Measurements from ENCODE around the gene DPP8.

The DPP8 gene

DNA sequence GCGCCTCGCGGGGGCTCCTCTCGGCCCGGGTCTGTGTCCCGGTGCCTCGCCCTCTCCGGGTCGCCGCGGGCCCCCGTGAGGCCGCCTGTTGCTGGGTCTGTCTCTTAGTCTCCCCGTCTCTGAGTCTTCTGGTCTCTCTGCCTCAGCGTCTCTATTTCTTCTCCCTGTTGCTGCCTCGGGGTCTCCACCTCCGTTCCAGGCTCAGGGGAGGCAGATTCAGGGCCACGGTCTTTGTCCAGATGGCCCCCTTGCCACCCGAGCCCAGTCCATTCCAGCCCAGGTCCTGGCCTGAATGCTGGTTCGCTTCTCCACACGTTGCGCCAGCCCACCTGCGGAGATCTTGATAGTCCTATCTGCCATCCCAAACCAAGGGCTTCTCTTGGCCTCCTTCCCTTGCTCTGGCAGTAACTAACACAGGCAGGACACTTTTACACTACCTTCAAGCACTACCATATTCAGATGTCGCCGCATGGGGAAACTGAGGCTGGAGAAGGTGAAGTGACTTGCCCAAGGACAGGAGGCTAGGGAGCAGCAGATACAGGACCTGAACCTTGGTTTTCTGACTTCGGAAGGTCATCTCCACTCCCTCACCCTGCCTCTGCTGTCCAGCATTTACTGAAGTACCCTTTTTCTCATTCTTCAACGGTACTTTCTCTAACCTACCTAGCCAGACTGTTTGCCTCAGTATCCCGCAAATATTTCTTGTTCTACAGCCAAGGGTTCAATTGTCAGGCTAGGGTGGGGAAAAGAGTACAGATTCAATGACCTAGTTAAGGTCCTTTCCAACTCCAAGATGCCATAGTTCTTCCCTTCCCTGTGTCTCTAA lies 94.1 kb downstream of the DPP8 start:
- no peak for DNase-seq

DNA sequence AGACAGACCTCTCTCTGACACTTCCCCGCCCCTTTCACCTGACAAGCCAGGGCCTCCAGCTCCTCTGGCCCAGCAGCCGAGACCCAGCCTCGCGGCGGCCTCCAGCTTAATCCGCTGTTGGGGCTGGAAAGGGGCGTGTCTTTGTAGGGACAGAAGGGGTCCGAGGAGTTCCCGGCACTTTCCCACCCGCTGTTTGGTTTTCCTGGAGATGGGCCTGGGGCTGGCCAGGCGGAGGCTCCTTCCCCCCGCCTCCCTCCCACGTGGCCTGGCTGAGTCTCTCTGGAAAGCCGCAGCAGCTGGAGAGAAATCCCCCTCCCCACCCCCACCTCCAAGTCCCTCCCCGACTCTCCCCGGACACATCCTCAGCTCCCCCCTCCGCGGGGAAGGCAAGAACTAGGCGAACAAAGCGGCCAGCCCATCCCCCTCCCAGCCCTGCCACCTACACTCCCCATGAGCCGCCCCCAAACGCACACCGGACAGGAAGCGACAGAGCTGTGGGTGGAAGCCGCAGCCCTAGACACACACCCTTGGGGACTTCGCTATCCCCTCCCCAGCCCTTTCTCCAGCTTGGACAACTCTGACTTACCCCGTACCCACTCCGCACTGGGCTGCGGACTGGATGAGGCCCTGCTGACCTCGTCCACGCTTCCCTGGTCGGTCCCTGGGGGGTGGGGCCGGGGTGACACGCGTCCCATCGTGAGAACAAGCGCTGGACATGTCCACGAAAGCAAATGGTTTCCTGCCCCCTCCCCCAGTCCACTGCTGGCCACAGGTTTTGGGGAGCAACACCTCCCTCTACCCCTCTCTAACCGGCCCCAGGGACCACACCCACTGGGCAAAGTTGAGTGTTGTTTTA lies 95.9 kb downstream of the DPP8 start:
- DNase-seq, result no peak

DNA sequence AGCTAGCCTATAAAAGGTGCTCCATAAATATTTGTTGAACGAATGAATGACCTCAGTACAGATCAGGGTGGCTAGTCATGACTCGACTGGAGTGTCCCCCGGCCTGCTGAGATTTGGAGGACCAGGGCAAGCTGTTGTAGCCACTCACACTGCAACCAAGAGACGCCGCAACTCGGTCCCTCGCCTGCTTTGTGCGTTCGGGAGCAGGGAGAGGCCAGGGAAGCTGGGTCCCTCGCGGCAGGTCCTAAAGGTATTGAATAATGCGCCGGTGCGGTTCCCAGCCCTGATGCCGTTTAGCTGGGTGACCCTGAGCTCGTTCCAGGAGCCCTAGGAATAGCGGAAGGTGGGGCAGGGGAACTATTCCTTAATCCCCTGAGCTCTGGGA lies 96.5 kb downstream of the DPP8 start:
- DNase-seq, result no peak

DNA sequence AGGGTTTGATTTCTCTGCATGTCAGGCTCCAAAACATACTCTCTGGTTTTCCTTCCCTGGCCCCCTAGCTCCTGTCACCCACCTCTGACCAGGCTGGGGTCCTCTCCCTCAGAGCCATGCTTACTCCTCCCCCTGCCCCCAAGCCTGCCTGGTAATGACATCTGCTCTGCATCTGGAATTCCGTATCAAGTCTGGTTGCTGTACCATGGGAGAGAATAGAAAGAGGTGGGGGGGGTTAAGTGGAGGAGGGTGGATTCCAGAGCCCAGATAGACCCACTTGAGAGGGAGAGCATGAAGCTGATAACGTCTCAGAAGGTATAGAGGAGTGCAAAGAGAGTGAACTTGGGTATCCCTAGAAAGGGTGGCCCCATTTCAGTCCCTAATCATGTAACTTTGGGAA lies 98.9 kb downstream of the DPP8 start:
- no peak for DNase-seq

DNA sequence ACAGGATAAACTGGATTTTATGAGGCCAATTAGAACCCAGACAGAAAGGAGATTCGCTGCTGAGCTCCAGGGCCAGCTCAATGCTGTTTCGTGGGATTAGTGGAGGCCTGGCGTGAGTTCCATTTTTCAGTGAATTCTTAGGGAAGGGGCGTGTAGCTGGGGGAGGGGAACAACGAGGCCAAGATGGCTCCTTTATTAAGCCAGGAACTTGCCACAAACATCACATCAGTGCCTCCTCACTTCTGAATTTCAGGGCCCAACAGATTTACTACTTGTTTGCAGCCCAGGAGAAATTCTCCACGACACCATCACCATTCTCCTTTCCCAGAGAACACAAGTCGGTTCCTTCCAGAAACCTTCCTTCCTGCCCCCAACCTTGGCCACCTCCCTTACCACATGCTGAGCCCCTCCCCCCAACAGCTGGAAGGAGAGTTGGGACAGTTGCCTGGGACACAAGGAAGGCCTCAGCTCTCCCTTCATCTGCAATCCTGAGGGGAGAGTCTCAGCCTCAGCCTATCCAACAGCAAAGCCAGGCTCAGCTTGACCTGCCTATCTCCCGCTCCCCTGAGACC lies 100.6 kb downstream of the DPP8 start:
- DNase-seq, result no peak

DNA sequence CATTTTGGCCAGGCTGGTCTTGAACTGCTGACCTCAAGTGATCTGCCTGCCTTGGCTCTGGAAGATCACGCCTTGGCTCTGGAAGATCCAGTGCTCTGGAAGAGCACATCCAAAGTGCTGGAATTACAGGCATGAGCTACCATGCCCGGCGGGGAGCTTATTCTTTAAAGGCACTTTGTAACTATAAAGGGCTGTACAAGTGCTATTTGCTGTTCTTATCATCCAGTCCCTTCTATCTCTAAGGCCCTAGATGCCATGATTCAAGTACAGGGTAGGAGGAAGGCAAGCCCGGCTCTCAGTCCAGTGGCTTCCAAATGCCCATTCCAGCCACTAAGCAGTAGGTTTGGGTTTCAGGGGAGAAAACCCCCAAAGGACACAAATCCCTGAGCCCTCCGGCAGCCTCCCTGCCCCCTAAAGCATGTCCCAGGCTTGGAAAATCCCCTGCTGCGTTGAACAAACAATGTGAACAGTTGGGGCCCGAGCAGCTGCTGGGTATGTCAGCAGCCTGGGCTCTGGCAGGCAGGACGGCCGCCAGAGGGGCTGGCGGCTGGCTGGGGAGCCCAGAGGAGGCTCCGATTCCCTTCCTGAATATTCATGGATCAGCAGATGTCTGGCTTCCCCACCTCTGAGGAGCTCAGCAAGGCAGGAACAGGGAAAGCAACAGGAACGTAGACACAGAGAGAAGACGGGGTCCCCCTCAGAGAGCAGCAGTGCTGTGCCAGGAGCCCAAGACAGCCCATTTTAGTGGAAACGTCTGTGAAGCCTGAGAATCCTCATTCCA lies 102.5 kb downstream of the DPP8 start:
- no peak for DNase-seq

DNA sequence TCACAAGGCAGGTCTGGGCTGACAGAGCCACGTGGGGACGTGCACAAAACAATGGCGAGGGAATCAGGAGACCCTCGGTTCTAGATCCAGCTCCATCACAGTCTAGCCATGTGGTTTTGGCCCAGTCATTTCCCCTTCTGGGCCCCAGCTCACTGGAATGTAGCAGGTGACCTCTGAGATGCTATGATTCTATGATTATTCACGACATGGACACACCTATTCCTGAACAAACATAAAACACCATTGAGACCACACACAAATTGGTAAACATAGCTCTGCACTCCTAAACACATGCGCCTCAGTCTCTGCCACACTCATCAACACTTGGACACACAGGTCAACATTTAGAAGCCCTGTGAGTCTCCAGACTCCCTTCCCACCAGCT lies 103.7 kb downstream of the DPP8 start:
- DNase-seq, result no peak

DNA sequence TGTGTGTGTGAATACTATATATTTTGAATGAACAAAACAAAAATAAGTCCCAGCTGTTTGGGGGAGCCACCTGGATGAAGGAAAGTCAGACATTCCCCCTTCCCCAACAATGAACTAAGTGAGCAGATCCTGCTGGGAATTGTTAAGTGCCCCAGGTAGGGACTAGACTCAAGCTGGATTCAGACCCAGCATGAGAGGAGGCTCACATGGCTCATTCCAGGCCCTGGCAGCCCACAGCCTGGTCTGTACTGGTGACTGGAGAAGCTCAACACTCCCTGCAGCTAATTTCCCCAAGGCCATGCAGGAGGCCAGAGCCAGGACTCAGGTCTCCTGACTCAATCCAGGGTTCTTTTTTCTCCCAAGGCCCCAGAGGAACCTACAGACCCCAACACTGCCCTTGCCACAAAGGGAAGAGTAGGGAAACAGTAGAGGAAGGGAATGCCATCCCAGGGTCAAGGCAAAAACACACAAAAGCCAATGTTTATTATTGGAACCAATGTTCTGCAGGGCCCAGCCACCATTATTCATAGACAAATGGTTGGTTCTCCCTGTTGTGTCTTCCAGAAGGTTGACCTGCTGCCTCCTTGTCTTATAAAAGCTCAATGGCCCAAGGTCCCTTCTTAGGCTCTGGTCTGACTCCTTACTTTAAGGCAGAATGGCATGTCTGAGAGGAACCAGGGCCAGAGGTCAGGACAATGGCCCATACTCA lies 104.3 kb downstream of the DPP8 start:
- DNase-seq, result no peak

DNA sequence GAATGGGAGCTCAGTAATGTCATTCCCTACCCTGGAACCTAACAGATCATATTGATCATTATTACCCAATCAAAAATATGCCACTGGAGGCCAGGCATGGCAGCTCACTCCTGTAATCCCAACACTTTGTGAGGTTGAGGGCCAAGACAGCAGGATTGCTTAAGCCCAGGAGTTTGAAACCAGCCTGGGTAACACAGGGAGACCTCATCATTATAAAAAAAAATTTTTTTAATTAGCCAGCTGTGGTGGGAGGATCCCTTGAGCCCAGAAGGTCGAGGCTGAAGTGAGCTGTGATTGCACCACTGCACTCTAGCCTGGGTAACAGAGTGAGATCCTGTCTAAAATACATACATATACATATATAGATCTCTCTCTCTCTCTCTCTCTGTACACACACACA lies 104.9 kb downstream of the DPP8 start:
- DNase-seq, result no peak

DNA sequence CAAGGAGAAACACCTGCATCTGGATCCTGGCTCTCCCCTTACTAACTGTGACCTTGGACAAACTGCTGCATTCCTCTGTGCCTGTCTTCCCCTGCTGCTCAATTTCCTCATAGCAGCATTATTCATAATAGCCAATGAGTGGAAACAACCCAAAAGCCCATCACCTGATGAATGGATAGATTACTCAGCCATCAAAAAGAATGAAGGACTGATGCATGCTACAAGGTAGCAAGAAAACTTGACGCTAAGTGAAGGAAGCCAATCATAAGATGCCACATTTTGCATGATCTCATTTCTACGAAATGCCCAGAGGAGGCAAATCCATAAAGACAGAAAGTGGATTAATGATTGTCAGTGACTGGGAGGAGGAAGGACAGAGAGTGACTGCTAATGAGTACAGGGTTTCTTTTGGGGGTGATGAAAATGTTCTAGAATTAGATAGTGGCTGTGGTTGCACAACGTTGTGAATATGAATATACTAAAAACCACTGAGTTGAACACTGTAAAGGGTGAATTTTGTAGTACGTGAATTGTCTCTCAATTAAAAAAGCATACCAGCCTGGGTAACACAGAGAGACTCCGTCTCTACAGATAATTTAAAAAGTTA lies 105.9 kb downstream of the DPP8 start:
- DNase-seq, result no peak

DNA sequence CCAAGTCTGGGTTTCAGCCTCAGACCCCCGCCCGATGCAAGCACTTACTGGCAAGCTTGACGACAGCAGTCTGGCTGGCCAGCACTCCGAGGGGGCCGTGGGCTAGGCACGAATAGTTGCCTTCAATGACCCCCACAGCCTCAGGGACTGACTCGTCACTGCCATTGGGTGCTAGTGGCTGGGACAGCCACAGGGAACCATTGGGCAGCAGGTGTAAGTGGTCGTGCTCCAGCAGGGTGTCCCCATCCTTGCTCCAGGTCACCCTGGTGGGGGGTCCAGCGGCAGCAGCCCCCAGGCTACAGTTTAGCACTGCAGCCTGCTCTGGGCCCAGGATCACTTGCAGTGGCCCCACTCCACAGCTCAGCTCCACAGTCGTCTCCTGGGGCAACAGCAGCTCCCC lies 106.5 kb downstream of the DPP8 start:
- DNase-seq, result no peak

DNA sequence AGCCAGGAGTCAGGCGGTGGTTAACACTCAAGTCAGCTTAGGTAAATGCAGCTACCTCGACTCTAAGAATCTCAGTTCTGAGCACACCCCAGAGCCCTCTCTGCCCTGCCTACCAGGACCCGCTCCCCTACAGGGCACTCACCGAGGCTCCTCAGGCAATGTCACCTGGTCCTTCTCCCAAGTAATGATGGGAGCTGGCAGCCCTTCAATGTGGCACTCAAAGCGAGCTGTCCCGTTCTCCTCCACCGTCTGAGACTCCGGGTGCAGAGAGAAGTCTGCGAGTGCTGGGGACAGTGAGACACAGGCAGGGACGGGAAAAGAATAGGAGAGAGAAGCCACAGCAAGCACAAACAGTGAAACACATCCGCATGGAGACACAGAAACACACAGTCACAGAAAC lies 107.5 kb downstream of the DPP8 start:
- DNase-seq, result no peak

DNA sequence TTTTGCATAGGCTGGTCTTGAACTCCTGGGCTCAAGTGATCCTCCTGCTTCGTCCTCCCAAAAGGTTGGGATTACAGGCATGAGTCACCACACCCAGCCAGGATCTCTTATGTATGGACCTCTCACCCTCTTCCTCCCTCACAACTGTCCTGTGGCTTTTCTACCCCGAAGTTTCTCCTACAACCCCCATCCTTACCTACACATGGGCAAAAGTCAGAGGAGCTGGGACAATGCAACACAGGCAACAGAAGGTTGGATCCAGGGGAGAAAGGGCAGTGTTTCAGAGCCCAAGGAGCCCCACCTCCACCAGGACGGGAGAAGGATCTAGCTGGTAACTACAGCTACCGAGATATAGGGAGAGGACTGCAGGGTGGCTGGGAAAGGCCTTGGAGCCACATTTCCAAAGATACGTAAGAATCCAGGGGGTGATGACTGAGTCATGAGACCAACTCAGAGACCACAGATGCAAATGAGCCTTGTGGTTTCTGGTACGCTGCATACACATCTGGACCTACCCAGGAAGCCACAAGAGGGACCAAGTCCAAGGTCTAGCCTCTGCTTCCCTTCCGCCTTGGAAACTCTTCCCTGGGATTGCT lies 108.4 kb downstream of the DPP8 start:
- no peak for DNase-seq

DNA sequence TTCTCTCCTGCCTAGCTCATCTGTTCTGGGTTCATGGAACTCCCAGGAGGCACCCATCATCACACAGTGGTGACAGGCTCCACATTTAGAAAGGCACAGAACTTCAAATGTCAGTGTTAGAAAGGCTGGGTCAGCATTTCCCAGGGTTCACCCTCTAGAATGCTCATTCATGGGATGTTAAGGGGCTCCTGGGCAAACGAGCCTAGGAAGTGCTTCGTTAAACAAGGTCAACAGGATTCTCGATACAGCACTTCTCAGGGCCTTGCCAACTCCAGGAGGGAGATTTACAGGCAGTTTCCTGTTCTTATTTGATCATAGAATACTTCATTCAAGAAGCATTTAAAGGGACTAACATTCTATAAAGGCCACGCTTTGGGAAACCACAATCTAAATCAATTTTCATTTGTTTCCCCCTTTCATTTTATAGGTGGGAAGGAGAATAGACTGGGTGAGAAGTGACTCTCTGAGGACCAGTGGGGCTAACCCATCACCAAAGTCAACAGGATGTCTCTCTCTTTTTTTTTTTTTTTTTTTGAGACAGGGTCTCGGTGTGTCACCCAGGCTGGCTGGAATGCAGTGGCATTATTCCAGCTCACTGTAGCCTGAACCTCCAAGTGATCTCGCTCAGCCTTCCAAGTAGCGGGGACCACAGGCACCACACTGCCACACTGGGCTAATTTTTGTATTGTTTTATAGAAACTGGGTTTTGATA lies 109.0 kb downstream of the DPP8 start:
- no peak for DNase-seq

DNA sequence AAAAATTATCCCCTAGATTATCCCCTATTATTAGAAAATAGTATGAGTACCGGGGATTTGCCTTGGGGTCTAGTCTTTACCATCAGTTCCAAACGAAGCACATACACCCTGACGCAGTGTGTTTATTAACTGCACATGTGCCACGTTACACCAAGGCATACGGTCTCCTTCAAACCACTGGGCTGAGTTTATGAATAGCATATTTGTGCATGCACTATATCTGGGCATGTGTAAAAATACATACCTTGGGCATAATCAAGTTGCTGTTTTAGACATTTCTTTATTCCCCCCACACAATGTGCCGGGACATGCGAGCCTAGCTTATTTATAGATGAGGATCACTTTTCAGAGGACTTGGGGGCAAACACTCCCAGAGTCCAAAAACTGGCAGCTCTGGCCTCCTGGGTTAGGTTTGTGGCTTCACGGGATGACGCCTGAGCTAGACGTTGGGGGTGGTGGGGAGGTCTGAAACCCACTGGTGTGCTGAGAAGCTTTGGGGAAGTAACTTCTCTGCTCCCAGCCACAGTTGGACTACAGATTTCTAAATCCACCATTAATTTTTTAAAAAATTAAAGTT lies 111.0 kb downstream of the DPP8 start:
- no peak for DNase-seq

DNA sequence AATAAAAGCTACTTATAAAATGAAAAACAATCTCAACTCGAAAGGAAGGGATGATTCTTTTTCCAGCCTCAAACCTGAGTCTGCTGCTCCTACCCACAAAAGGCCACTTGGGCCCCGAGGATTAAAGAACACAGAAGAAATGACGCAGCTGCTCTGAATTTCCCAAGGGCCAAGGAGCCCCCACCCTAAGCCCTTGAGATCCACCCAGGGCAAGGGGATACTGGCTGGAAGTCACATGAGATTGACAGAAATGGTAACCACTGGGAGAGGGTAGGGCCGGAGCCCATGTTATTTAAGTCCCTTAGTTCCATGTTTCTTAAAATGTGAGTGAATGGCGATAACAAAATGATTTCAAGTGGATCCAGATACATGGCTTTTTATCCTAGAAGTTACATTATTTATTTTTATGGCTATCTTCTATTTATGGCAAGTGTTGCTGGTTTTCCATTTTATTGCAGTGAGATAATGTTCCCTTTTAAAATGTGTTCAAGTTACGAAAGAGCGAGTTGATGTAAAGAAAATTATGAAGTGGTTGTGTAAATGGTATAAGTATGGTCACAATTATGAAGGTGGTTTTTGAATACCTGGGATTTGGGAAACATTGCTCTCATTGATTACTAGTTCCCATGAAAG lies 111.6 kb downstream of the DPP8 start:
- DNase-seq, result no peak

DNA sequence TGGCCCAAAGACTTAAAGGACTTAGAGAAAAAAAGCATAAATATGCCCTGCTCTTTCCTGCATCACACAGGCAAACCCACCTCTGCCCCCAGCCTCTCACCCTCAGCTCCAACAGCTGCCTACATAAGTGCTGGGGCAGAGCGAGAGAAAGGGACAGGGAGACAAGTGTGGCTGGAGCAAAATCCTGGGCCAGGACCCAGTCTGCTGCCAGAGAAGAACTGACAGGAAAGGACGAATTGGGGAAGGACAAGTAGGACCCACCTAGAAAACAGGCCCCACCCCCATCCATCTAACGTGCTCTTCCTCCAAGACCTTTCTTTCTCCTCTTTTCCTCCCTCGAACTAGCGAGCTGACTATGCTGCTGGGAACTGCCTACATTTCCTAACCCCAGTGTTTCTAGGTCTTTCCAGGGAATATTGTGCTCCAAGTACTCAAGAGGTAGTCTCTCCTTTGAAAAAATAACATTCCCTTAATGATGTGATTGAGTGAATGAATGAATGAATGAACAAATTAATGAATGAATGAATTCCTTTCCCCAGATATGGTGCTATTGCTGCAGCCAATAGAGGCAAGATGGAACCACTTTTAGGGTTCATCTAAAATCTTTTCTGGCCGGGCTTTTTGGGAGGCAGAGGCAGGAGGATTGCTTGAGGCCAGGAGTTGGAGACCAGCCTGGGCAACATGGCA lies 113.2 kb downstream of the DPP8 start:
- no peak for DNase-seq

DNA sequence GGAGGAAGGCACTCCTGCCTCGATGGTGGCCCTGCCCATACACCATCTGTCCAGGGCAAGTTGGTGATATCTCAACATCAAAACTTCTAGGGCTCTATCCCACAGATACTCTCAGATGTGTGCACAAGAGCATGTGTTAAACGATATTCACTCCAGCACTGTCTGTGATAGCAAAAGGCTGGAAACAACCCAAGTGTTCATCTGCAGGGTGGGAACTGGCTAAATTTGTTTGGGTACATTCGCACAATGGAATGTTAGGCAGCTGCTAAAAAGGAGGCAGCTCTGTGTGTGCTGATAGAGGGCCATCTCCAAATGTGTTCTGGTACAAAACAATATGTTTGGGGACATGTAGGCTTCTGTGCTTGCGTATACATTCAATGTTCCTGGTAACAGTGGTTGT lies 114.5 kb downstream of the DPP8 start:
- DNase-seq, result no peak

DNA sequence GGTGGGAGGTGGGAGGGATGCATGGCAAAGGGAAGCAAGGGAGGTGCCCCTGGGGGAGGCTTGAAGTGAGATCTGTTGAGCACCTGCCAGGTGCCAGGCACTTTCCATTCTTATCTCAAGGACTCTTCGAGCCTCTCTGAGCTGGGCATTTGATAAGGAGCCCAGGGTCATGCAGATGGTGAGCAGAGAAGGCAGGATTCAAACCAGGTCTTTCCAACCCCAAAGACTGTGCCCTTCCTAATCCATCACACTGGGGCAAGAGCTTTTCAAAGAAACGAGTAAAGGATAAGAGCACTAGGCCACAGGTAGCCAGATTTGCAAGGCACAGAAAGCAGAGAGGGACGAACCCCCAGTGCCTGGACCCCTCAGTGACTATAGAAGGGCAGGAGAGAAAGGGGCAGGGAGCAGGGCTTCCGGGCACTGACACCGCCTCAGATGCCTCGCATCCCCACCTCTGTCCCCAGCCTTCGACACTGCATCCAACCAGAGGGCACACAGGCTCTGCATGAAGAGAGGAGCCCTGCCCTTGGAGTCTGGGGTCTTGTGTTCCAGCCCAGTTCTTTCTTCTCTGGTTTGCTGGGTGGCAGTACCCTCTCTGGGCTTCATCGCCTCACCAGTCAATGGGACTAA lies 115.8 kb downstream of the DPP8 start:
- no peak for DNase-seq
